ENCODE measurements around the gene S1PR4.

S1PR4 gene

DNA sequence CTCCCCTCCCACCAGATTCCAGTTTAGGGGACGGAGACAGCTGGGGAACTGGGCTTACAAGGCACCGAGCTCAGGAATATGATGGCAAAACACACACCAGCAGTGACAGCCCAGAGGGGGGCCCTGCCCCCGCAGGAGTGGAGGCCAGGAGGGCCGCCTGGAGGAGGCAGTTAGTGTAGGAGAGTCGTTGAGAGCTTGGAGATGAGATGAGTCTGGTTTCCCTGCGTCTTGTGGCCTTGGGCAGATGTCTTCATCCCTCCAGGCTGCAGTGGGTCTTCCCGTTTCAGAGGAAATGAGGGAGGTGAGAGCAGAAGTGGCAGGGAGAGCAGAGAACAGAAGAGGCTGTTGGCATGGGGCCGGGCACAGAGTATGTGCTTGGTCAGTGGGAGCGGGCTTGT lies 50.8 kb downstream of the S1PR4 start:
- peaks cover 16% of the 10 kb centered on the region for H3K27me3 ChIP-seq (ENCODE audit: insufficient read depth, poor library complexity, severe bottlenecking)
- no peak for DNase-seq (ENCODE audit: low read depth in 1 of 2, low spot score in 1 of 2)
- H3K4me3 ChIP-seq (replicated peaks; ENCODE audit: insufficient read depth, low read length) = no peak overlapping the region
- TF ChIP-seq SPI1 (IDR thresholded peaks at IDR 0.05; ENCODE audit: borderline replicate concordance, low read depth) (no peak), GABPA (IDR thresholded peaks at IDR 0.05; ENCODE audit: low read depth) (no peak), REST (IDR thresholded peaks at IDR 0.05; ENCODE audit: insufficient replicate concordance, low read depth) (no peak), POLR2AphosphoS5 (IDR thresholded peaks at IDR 0.05; ENCODE audit: low read depth) (no peak), CTCF (IDR thresholded peaks at IDR 0.05; ENCODE audit: insufficient read depth, low read length) (no peak)
- no peak overlapping the region for H3K27ac ChIP-seq (replicated peaks)

All from HL-60 (cell line).